Measurements from ENCODE around the gene ABCD3.
A peak's percentile ranks its signal among the peaks of the same experiment; 100 is the strongest.

ABCD3 gene

GRCh38 chr1:94503153-94503552 lies 85.0 kb downstream of the ABCD3 start:
- no peak for DNase-seq (ENCODE audit: low read depth)

GRCh38 chr1:94504601-94505000 lies 86.4 kb downstream of the ABCD3 start:
- no peak for TF ChIP-seq CTCF (IDR thresholded peaks at IDR 0.05; ENCODE audit: low read length, missing control alignments)
- DNase-seq (ENCODE audit: low read depth): no peak
- no peak overlapping the region for H3K4me3 ChIP-seq (replicated peaks; ENCODE audit: low read depth, low read length)

More at GRCh38 chr1:94503153-94503552, 85.0 kb downstream of the ABCD3 start:
- TF ChIP-seq CTCF (IDR thresholded peaks at IDR 0.05; ENCODE audit: low read length, missing control alignments): no peak
- H3K4me3 ChIP-seq (replicated peaks; ENCODE audit: low read depth, low read length): no peak overlapping the region

GRCh38 chr1:94512816-94513215 lies 94.6 kb downstream of the ABCD3 start:
- DNase-seq (ENCODE audit: low read depth): no peak
- TF ChIP-seq CTCF (IDR thresholded peaks at IDR 0.05; ENCODE audit: low read length, missing control alignments): no peak

GRCh38 chr1:94514095-94514727 lies 96.0 kb downstream of the ABCD3 start:
- no peak overlapping the region for H3K4me3 ChIP-seq (replicated peaks; ENCODE audit: low read depth, low read length)
- peak; percentile 47 for DNase-seq (ENCODE audit: low read depth)
- peak; percentile 81 for TF ChIP-seq CTCF (IDR thresholded peaks at IDR 0.05; ENCODE audit: low read length, missing control alignments)

More at GRCh38 chr1:94512816-94513215, 94.6 kb downstream of the ABCD3 start:
- no peak overlapping the region for H3K4me3 ChIP-seq (replicated peaks; ENCODE audit: low read depth, low read length)

GRCh38 chr1:94515296-94515947 lies 97.2 kb downstream of the ABCD3 start:
- no peak for TF ChIP-seq CTCF (IDR thresholded peaks at IDR 0.05; ENCODE audit: low read length, missing control alignments)
- no peak for DNase-seq (ENCODE audit: low read depth)

GRCh38 chr1:94519351-94519750 lies 101.2 kb downstream of the ABCD3 start:
- H3K4me3 ChIP-seq (replicated peaks; ENCODE audit: low read depth, low read length): no peak overlapping the region
- DNase-seq (ENCODE audit: low read depth): no peak
- TF ChIP-seq CTCF (IDR thresholded peaks at IDR 0.05; ENCODE audit: low read length, missing control alignments): no peak

More at GRCh38 chr1:94515296-94515947, 97.2 kb downstream of the ABCD3 start:
- H3K4me3 ChIP-seq (replicated peaks; ENCODE audit: low read depth, low read length): no peak overlapping the region
